HEK293 (cell line): ENCODE data around the gene FAM227B.
"Not testable (repeated sequence)": the region's sequence is repeated elsewhere in the genome, so short reads cannot be mapped to it uniquely, and the experiment has no call there.

ENCODE experiments used
- CTCF ChIA-PET: fragments of 350-600 bp; formaldehyde crosslinking; extraction: SDS; loops from one replicate; lab custom pipeline; 2021; ENCODE audit warnings: antibody characterized with exemption; lab: Yijun Ruan, JAX
- POLR2A ChIA-PET: fragments of 300-600 bp; formaldehyde crosslinking; extraction: SDS; loops from one replicate; lab custom pipeline; 2020; ENCODE audit warnings: antibody characterized with exemption, inconsistent platforms; lab: Yijun Ruan, JAX
- H3K27ac ChIP-seq: fragments of 200-500 bp; sonication (Bioruptor generic); 2 replicates; pipeline ENCODE4 v1.5.1; 2014; ENCODE audit warnings: low read depth, low read length, control low read depth, inconsistent platforms; ENCODE audit errors: extremely low read depth
- H3K36me3 ChIP-seq, 2 experiments: fragments of 200-500 bp in 1 of 2; sonication (Bioruptor generic) in 1 of 2; 1 replicate in 1 of 2; 2 replicates in 1 of 2; pipeline ENCODE4 v1.5.1; 2014 to 2017; ENCODE audit warnings: inconsistent platforms in 2 of 2, low read length in 2 of 2; ENCODE audit not compliant: control insufficient read depth in 2 of 2, insufficient read depth in 1 of 2
- H3K4me1 ChIP-seq: fragments of 200-500 bp; sonication (Bioruptor generic); 2 replicates; pipeline ENCODE4 v1.5.1; 2014; ENCODE audit warnings: mild to moderate bottlenecking, low read length, inconsistent platforms; ENCODE audit not compliant: control insufficient read depth, insufficient read depth
- H3K4me3 ChIP-seq: 2 replicates; pipeline ENCODE4 v1.5.1; 2011; ENCODE audit warnings: low read depth, mild to moderate bottlenecking, control low read depth, low read length, moderate library complexity
- H3K9me3 ChIP-seq: fragments of 200-500 bp; sonication (Bioruptor generic); 2 replicates; pipeline ENCODE4 v1.5.1; 2014; ENCODE audit warnings: low read depth, low read length, inconsistent platforms; ENCODE audit not compliant: control insufficient read depth, insufficient read depth
- BCL6B ChIP-seq: fragments of 450-650 bp; formaldehyde crosslinking; IDR thresholded peaks from 2 replicates; pipeline ENCODE4 v1.5.1; 2017; ENCODE audit warnings: missing biosample characterization, missing genetic modification characterization
- HOXA7 ChIP-seq: sonication (generic); formaldehyde crosslinking; IDR thresholded peaks from 2 replicates; pipeline ENCODE4 v1.8.1; 2022; ENCODE audit warnings: missing genetic modification reagents, borderline replicate concordance
- MYNN ChIP-seq: fragments of 450-650 bp; formaldehyde crosslinking; IDR thresholded peaks from 2 replicates; pipeline ENCODE4 v1.5.1; 2016; ENCODE audit warnings: missing biosample characterization, missing genetic modification characterization, borderline replicate concordance
- YY2 ChIP-seq: fragments of 450-650 bp; formaldehyde crosslinking; IDR thresholded peaks from 2 replicates; pipeline ENCODE4 v1.5.1; 2016; ENCODE audit warnings: missing biosample characterization, missing genetic modification characterization
- ZBTB26 ChIP-seq: fragments of 450-650 bp; formaldehyde crosslinking; optimal IDR thresholded peaks from 2 replicates; pipeline ENCODE3; 2016; ENCODE audit warnings: missing biosample characterization, mild to moderate bottlenecking, missing genetic modification characterization
- ZNF146 ChIP-seq: fragments of 450-650 bp; formaldehyde crosslinking; IDR thresholded peaks from 2 replicates; pipeline ENCODE4 v1.5.1; 2016; ENCODE audit warnings: missing biosample characterization, missing genetic modification characterization
- ZNF184 ChIP-seq: fragments of 450-650 bp; IDR thresholded peaks from 2 replicates; pipeline ENCODE4 v1.5.1; 2018; ENCODE audit warnings: missing biosample characterization, mild to moderate bottlenecking, missing genetic modification characterization
- ZNF274 ChIP-seq, 2 experiments: fragments of 200-500 bp in 1 of 2; fragments of 450-650 bp in 1 of 2; sonication (Bioruptor generic) in 1 of 2; formaldehyde crosslinking in 1 of 2; IDR thresholded peaks; 2 replicates each; pipeline versions ENCODE4 v1.5.1 to v1.6.1; 2014 to 2016; ENCODE audit warnings: borderline replicate concordance in 1 of 2, inconsistent platforms in 1 of 2, low read length in 1 of 2, missing biosample characterization in 1 of 2, missing genetic modification characterization in 1 of 2
- ZNF610 ChIP-seq: fragments of 450-650 bp; formaldehyde crosslinking; IDR thresholded peaks from 2 replicates; pipeline ENCODE4 v1.5.1; 2016; ENCODE audit warnings: missing biosample characterization, missing genetic modification characterization, borderline replicate concordance
- ZSCAN23 ChIP-seq: fragments of 450-650 bp; formaldehyde crosslinking; IDR thresholded peaks from 2 replicates; pipeline ENCODE4 v1.5.1; 2016; ENCODE audit warnings: missing biosample characterization, missing genetic modification characterization
- TF ChIP-seq, protein P1 (sequence below): fragments of 450-650 bp; formaldehyde crosslinking; IDR thresholded peaks from 2 replicates; pipeline ENCODE4 v1.5.1; 2017; ENCODE audit warnings: missing biosample characterization, mild to moderate bottlenecking, missing genetic modification characterization, moderate library complexity
- TF ChIP-seq, protein P2 (sequence below): fragments of 450-650 bp; formaldehyde crosslinking; IDR thresholded peaks from 2 replicates; pipeline ENCODE4 v1.5.1; 2017; ENCODE audit warnings: missing biosample characterization, missing genetic modification characterization
- TF ChIP-seq, protein P3 (sequence below): fragments of 450-650 bp; formaldehyde crosslinking; IDR thresholded peaks from 2 replicates; pipeline ENCODE4 v1.5.1; 2017; ENCODE audit warnings: missing biosample characterization, missing genetic modification characterization
- TF ChIP-seq, protein P4 (sequence below): fragments of 450-650 bp; formaldehyde crosslinking; IDR thresholded peaks from 2 replicates; pipeline ENCODE4 v1.5.1; 2016; ENCODE audit warnings: missing biosample characterization, missing genetic modification characterization

Gene FAM227B

DNA sequence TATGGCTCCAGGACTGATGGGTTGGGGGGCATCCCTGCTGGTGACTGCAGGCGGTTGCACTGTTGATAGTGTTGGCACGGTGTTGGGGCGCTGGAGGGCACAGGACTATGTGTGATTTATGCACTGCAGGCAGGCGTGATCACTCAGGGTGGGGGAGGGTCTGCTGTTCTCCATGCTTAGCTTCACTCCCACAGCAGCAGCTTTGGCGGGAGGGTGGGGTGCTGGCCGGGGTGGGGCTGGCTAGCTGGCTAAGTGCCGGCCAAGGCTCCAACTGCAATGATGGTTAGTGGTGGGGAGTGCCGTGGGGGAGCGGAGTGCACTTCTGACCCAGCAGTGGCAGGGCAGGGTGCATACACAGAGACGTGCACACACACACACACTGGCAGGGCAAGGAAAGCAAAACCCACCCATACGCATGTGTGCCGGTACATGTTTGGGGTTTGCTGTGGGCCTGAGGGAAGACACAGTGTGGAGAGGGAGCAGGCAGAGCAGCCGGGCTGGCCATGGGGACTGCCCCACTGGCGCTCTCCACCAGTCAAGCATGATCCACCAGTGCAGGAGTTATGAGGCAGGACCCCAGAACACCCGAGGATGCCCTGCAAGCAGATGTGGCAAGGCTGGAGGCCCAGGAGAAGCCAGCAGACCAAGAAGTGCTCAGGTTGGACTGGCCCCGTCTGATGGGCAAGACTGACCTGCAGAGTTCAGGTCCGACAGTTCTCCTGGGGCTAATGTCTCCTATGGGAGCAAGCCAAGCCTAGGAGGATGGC lies 214.1 kb downstream of the FAM227B start:
- H3K27ac ChIP-seq: no peak overlapping the region
- no peak overlapping the region for H3K4me3 ChIP-seq
- ChIA-PET CTCF (no interaction called here), POLR2A (no interaction called here)
- H3K36me3 ChIP-seq: no peaks in the 10 kb centered on the region
- TF ChIP-seq ZNF610 (tag by site-specific recombination): no peak
- no peaks in the 10 kb centered on the region for H3K4me1 ChIP-seq
- H3K9me3 ChIP-seq: no peaks in the 10 kb centered on the region

DNA sequence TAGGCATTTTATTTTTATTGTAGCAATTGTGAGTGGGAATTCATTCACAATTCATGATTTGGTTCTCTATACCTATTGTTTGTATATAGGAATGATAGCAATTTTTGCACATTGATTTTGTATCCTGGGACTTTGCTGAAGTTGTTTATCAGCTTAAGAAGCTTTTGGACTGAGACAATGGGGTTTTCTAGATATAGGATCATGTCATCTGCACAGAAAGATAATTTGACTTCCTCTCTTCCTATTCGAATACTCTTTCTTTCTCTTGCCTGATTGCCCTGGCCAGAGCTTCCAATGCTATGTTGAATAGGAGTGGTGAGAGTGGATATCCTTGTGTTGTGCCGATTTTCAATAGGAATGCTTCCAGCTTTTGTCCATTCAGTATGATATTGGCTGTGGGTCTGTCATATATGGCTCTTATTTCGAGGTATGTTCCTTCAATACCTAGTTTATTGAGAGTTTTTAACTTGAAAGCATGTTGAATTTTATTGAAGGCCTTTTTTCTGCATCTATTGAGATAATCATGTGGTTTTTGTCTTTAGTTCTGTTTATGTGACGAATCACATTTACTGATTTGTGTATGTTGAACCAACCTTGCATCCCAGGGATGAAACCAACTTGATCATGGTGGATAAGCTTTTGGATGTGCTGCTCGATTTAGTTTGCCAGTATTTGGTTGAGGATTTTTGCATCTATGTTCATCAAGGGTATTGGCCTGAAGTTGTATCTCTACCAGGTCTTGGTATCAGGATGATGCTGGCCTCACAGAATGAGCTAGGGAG lies 217.9 kb downstream of the FAM227B start:
- H3K4me1 ChIP-seq, POLR2A ChIA-PET, H3K27ac ChIP-seq, H3K4me3 ChIP-seq, H3K36me3 ChIP-seq, H3K9me3 ChIP-seq: not testable (repeated sequence)
- CTCF ChIA-PET: interaction anchor here (1.3 kb wide), 1 partner anchor 649 kb away, joined by 5 read pairs; no protein-coding TSS in a partner anchor

DNA sequence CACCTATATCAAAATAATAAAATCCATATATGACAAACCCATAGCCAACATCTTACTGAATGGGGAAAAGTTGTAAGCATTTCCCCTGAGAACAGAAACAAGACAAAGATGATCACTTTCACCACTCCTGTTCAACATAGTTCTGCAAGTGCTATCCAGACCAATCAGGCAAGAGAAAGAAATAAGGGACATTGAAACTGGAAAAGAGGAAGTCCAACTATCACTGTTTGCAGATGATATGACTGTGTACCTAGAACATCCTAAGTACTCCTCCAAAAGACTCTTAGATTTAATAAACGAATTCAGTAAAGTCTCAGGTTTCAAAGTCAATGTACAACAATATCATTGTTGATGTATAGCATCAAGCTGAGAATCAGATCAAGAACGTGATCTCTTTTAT lies 233.1 kb downstream of the FAM227B start:
- no peak for TF ChIP-seq MYNN (tag by site-specific recombination)
- TF ChIP-seq ZNF184 (tag by site-specific recombination): no peak
- TF ChIP-seq ZNF274 (IDR thresholded peaks at IDR 0.05; ENCODE audit: low read length): no peak
- no peak for TF ChIP-seq ZNF274 (tag by site-specific recombination; IDR thresholded peaks at IDR 0.05; ENCODE audit: borderline replicate concordance)
- TF ChIP-seq, protein P1, sequence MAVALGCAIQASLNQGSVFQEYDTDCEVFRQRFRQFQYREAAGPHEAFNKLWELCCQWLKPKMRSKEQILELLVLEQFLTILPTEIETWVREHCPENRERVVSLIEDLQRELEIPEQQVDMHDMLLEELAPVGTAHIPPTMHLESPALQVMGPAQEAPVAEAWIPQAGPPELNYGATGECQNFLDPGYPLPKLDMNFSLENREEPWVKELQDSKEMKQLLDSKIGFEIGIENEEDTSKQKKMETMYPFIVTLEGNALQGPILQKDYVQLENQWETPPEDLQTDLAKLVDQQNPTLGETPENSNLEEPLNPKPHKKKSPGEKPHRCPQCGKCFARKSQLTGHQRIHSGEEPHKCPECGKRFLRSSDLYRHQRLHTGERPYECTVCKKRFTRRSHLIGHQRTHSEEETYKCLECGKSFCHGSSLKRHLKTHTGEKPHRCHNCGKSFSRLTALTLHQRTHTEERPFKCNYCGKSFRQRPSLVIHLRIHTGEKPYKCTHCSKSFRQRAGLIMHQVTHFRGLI (tag by site-specific recombination): no peak
- TF ChIP-seq, all 188 proteins: peak for 0
- Histone ChIP-seq H3K4me1 (no peaks in the 10 kb centered on the region), H3K4me3 (no peak overlapping the region), H3K36me3 (no peaks in the 10 kb centered on the region), H3K9me3 (no peaks in the 10 kb centered on the region), H3K27ac (no peak overlapping the region)
- ChIA-PET CTCF (no interaction called here), POLR2A (no interaction called here)

GRCh38 chr15:49383266-49383665 lies 237.4 kb downstream of the FAM227B start:
- H3K4me1 ChIP-seq: no peaks in the 10 kb centered on the region
- H3K4me3 ChIP-seq: no peak overlapping the region
- H3K36me3 ChIP-seq: no peaks in the 10 kb centered on the region
- ChIA-PET CTCF (no interaction called here), POLR2A (no interaction called here)
- no peak overlapping the region for H3K27ac ChIP-seq
- H3K9me3 ChIP-seq: no peaks in the 10 kb centered on the region
- TF ChIP-seq HOXA7 (CRISPR knock-in tag) (no peak), BCL6B (tag by site-specific recombination) (no peak), ZSCAN23 (no peak), YY2 (tag by site-specific recombination) (no peak), ZBTB26 (tag by site-specific recombination) (no peak), ZNF146 (tag by site-specific recombination) (no peak)
- TF ChIP-seq, protein P2, sequence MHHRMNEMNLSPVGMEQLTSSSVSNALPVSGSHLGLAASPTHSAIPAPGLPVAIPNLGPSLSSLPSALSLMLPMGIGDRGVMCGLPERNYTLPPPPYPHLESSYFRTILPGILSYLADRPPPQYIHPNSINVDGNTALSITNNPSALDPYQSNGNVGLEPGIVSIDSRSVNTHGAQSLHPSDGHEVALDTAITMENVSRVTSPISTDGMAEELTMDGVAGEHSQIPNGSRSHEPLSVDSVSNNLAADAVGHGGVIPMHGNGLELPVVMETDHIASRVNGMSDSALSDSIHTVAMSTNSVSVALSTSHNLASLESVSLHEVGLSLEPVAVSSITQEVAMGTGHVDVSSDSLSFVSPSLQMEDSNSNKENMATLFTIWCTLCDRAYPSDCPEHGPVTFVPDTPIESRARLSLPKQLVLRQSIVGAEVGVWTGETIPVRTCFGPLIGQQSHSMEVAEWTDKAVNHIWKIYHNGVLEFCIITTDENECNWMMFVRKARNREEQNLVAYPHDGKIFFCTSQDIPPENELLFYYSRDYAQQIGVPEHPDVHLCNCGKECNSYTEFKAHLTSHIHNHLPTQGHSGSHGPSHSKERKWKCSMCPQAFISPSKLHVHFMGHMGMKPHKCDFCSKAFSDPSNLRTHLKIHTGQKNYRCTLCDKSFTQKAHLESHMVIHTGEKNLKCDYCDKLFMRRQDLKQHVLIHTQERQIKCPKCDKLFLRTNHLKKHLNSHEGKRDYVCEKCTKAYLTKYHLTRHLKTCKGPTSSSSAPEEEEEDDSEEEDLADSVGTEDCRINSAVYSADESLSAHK (tag by site-specific recombination): no peak
- TF ChIP-seq, protein P3, sequence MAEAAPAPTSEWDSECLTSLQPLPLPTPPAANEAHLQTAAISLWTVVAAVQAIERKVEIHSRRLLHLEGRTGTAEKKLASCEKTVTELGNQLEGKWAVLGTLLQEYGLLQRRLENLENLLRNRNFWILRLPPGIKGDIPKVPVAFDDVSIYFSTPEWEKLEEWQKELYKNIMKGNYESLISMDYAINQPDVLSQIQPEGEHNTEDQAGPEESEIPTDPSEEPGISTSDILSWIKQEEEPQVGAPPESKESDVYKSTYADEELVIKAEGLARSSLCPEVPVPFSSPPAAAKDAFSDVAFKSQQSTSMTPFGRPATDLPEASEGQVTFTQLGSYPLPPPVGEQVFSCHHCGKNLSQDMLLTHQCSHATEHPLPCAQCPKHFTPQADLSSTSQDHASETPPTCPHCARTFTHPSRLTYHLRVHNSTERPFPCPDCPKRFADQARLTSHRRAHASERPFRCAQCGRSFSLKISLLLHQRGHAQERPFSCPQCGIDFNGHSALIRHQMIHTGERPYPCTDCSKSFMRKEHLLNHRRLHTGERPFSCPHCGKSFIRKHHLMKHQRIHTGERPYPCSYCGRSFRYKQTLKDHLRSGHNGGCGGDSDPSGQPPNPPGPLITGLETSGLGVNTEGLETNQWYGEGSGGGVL (tag by site-specific recombination): no peak
- TF ChIP-seq, protein P4, sequence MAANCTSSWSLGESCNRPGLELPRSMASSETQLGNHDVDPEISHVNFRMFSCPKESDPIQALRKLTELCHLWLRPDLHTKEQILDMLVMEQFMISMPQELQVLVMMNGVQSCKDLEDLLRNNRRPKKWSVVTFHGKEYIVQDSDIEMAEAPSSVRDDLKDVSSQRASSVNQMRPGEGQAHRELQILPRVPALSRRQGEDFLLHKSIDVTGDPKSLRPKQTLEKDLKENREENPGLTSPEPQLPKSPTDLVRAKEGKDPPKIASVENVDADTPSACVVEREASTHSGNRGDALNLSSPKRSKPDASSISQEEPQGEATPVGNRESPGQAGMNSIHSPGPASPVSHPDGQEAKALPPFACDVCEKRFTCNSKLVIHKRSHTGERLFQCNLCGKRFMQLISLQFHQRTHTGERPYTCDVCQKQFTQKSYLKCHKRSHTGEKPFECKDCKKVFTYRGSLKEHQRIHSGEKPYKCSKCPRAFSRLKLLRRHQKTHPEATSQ (tag by site-specific recombination): no peak
